CD4-positive, alpha-beta T cell treated with Interleukin-15 for 4 hours (primary cell): ENCODE results near the gene RABEP2.
A peak's percentile ranks its signal among the peaks of the same experiment; 100 is the strongest.
"Not testable (repeated sequence)": the region's sequence is repeated elsewhere in the genome, so short reads cannot be mapped to it uniquely, and the experiment has no call there.

ENCODE experiments used
- DNase-seq: peaks from one replicate; pipeline ENCODE4 v3.0.0-alpha.2; 2020; ENCODE audit warnings: low spot score

The RABEP2 gene

DNA sequence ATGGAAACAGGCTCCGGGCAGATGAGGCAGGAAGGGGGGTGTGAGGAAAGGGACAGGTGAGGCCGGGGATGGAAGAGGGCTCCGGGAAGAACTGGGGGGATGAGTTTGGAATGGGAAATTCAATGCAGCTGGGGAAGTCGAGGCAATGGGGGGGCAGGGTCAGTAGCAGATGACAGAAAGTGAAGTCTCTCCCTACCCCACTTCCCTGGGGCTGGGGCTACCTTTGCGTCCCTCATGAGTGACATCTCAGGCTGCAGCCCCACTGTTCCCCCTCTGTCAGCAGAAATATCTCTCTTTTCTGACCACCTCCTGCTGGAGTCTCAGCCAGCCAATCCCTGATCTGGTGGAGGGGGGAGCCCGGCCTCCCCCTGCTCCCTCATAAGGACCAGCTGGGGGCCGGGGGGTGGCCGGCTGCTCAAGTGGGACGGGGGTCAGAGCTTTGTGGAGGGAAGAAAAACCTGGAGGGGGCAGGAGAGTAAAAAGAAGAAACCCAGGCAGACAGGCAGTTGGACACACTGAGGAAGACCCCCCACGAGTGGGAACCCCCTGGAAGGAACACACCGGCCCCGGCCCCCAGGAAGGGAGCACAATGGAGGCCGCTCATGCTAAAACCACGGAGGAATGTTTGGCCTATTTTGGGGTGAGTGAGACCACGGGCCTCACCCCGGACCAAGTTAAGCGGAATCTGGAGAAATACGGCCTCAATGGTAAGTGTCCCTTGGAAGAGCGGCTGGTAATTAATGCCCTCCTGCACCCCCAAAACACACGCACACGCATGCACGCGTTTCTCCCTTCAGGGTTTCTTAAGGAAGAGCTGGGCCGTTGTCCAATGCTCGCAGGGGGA, 46.7 kb downstream of the RABEP2 start, which contains the start of gene ATP2A1:
Gene ATP2A1, plus strand, starts transcription at position 406 of the 844 bp plus-strand sequence. Its CDS starts 184 bp downstream, at position 590.
- DNase-seq = no peak

DNA sequence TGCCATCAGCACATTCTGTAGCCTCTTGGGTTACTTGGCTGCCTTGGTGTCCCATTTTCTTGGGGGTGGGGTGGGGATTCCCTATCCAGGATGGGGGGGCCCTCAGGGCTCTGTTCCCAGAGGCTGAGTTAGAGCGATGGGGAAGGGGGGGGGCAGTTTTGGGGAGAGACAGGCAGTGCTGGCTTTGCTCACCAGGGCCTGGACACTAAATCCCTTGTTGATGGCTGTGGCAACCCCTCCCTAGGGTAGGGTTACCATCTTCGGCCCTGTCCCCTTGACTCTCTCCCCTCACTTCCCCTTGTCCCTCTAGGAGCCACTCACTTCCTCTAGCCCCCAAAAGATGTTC, 47.4 kb downstream of the RABEP2 start:
- no peak for DNase-seq

DNA sequence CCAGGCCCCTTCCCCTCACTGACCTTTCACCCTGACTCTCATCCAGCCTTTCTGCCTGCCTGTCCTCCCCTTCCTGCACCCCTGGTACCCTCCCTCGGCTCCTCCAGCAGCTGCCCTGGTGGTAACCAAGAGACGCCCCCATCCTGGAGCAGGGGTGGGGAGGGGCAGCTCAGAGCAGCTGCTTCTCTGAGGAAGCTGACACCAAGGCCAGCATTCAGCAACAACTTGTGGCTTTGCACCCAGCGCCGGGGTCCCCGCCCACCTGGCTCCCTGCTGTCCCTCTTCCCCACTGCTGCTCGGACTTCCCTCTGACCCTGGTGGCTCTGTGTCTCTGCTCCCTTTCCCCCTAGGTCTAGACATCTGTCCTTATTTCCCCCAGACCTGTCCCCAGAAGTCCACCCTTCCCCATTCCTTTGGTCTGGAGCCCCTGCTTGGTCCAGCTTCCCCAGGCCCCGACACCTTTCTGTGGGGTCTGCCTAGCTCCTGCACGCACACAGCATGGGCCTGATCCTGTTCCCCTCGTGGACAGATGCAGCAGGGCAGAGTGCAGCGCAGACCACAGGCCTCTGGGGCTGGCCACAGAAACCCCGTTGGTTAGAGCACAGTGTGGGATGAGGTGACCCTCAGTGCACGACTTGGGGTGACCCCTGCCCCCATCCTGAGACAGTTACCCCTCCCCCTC, 47.9 kb downstream of the RABEP2 start:
- no peak for DNase-seq

DNA sequence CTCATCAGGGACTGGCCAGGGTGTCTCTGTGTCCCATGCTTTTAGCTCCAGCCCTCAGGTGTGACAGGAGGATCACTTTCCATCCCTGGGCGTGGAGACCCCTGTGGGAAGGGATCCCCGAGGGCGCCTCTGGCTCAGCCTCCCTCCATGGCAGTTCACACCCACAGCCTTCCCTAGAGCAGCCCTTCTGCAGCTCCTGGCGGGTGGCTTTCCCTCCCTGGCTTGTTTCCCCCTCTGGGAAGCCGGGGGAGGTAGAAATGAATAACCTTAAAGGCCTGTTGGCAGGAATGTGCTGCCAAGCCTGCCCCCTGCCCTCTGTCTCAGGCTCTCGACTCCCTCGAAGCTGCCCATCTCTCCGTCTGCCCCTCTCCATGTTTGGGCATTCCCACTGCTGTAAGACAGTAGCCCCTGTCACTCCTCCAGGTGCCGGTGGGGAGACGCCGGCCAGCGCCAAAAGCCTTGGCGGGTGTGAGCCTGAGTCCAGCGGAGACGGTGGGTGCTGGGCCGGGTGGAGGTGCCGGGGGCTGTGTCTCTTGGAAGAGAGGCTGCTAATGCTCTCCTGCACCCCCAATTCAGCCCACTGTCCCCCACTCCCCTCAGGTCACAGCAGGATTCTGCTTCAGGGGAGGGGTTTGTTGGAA, 48.9 kb downstream of the RABEP2 start:
- DNase-seq = no peak

DNA sequence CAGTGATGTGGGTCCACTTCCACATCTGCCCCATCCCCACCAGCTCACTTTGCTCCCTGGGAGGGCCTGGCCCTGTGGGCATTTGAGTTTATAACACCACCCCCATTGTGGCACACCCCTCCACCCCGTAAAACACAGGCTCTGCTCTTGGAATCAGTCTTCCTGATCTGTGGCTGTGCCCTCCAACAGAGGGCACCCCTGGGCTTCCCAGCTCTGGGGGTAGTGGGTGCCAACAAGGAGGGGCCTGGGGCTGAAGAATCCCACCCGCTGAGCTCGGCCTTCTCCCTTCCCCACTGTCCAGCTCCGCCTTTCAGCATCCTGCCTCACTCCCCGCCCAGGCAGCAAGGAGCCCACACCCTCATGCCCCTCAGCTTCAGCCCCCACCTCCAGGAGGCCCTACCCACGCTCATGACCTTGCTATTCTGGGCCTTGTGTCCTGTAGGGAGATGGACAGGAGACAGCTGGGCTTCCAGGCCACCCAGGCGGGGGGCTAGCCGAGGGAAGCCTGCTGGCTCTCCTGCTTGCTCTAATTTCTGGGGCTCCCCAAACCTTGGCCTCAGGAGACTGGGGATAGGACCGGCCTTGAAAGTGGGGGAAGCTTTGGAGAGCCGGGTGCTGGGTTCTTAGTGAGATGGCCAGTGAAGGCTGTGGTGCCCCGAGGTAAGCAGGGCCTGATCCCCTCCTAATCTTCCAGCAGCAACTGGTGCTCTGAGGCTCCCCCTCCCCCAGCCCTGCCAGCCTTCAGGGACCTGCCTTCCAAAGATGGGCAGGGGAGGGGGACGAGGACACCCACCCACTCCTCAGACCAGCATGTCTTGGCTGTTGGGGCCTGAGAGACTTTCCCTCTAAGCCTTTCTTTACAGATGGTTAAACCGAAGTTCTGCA, 49.7 kb downstream of the RABEP2 start:
- no peak for DNase-seq

DNA sequence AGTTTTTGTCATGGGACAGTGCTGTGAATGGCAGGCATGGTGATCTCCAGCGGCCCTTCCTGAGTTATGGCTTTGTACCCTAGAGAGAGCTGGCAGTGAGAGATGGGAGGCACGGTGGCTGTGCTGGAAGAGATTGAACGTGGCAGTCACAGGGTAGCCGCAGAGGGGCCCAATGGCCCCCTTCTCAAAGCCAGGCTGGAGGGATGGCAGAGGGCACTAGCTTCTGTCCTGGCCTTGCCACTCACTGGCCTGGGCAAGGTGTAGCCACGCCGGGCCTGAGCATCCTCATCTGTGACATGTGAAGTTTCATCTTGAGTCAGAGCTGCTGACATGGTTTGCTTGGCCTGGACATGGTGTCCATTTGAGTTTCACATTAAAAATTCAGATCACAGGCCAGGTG, 50.6 kb downstream of the RABEP2 start:
- no peak for DNase-seq

DNA sequence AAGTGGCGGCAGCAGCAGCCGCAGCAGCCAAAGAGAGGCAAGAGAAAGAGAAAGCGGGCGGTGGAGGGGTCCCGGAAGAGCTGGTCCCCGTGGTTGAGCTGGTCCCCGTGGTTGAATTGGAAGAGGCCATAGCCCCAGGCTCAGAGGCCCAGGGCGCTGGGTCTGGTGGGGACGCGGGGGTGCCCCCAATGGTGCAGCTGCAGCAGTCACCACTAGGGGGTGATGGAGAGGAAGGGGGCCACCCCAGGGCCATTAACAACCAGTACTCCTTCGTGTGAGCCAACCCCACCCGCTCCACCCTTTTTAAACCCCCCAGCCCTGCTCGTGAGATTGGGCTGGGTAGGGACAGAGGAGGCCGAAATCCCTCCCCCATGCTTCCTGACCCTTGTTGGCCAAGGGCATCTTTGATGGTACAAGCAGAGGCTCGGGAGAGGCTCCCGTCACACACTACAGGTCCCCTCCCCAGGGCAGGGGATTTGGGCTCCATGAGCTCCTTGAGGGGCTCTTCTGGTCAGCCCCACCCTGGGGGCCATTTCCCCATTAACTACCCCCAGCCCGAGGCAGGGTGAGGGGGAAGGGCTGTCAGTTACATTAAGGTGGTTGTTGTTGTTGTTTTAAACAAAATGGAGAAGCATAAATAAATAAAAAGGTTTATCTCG, 51.4 kb downstream of the RABEP2 start:
- peak; percentile 57 for DNase-seq

DNA sequence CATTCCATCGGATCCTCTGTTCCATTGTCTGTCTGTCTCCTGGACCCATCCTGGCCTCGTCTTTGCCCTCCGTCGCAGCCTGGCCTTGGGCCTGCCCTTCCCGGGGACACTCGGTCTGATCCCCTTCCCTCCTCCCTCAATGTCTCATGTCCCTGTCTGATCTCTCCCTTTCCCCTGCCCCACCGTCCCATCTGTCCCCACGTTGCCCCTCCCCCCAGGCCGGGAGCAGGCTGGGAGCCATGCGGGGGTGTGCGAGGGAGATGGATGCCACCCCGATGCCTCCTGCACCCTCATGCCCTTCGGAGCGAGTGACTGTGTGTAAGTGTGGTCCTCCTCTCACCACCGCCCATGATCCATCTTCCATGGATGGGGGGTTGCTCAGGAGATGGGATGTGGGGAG, 52.1 kb downstream of the RABEP2 start:
- DNase-seq = no peak

DNA sequence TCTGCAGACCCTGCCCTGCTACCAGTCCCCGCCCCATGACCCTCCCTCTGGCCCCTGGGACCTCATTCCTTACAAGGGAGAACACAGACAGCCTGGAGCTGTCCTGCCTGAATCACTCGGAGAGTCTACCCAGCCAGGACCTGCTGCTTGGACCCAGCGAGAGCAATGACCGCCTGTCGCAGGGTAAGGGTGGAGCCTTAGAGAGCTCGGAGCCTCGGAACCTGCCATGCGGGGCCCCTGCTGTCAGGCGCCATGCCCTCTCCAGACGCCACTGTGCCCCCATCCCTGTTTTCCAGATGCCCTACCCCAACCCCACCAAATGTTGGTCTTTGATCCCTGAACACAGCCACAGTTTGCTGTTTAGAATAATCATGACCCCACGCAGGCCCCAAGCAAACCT, 55.8 kb downstream of the RABEP2 start:
- DNase-seq = no peak

DNA sequence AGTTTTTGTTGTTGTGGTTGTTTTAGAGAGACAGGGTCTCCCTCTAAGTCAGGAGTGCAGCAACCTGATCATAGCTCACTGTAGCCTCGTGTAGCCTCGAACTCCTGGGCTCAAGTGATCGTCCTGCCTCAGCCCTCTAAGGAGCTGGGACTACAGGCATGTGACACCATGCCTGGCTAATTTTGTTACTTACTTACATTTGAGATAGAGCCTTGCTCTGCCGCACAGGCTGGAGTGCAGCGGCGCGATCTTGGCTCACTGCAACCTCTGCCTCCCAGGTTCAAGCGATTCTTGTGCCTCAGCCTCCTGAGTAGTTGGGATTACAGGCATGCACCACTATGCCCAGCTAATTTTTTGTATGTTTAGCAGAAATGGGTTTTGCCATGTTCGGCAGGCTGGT, 57.4 kb downstream of the RABEP2 start:
- not testable (repeated sequence) for DNase-seq

DNA sequence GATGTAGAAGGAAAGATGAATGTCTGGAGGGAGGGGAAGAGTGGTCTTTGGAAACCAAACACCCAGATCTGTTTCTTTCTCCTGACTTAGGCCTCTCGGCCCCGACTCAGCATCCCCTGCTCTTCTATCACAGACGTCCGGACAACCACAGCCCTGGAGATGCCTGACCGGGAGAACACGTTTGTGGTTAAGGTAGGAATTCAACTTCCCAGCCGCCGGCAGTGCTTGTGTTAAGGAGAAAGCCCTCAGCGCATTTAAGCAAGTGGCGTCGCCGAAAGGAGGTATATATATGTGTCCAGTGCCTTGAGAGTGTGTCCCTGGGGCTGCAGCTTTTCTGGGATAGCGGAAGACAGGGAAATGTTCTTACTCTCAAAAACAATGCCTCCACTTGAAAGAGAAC, 57.8 kb downstream of the RABEP2 start:
- DNase-seq = no peak

DNA sequence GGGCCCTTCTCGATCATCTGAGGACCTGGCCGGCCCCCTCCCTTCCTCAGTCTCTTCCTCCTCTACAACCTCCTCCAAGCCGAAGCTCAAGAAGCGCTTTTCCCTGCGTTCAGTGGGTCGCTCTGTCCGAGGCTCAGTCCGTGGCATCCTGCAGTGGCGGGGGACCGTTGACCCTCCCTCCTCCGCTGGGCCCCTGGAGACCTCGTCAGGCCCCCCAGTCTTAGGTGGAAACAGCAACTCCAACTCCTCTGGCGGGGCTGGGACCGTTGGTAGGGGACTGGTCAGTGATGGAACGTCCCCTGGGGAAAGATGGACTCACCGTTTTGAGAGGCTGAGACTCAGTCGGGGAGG, 58.6 kb downstream of the RABEP2 start:
- no peak for DNase-seq

DNA sequence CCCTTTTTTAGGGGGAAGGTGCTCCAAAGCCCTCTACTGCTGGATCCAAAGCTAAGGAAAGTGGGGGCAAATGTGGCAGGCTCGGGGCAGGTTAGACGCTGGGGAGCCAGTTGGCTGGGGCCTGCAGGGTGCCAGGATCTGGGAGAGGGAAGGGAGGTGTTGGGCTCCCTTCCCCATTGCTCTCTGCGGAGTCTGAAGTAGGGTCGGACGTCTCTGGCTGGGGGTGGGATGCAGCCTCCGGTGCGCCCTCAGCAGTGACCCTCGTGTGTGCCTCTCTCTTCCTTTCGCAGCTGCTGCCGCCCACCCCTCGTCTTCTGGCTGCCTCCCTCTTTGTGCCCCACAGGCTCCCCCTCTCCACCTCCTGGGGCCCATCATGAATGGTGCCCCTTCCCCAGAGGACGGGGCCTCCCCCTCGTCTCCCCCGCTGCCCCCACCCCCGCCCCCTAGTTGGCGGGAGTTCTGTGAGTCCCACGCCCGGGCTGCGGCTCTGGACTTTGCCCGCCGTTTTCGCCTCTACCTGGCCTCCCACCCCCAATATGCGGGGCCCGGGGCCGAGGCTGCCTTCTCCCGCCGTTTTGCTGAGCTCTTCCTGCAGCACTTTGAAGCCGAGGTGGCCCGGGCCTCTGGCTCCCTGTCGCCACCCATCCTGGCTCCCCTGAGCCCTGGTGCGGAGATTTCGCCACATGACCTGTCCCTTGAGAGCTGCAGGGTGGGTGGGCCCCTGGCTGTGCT, 59.1 kb downstream of the RABEP2 start:
- no peak for DNase-seq

DNA sequence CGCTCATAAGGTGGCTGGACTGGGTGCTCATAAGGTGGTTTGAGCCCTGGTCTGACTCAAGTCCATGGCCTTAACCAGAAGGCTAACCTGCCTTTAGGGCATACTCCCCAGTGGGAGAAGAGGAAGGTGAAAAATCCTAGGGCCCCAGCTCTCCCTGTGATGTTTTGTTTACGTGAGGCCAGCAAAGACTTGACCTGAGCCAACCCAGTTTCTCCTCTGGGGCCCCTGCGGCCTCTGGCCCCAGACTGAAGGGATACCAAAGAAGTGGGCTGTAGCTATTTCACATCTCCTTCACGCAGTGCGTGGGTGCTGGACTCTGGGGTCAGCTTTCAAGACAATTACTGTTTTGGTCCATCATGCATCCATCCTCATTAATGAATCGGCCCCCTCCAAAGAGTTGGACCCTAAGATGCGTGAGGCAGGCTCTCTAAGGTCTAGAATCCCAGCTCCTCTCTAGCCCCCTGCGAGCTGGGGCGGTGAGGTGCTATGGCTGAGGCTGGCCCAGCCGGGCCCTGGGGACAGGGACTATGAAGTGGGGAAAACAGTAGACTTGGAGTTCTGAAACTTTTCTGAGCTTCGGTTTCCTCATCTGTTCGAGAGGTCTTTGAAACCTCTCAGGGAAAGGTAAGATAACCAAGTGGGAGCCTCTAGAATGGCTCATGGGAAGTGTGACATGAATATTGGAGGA, 59.9 kb downstream of the RABEP2 start:
- no peak for DNase-seq

DNA sequence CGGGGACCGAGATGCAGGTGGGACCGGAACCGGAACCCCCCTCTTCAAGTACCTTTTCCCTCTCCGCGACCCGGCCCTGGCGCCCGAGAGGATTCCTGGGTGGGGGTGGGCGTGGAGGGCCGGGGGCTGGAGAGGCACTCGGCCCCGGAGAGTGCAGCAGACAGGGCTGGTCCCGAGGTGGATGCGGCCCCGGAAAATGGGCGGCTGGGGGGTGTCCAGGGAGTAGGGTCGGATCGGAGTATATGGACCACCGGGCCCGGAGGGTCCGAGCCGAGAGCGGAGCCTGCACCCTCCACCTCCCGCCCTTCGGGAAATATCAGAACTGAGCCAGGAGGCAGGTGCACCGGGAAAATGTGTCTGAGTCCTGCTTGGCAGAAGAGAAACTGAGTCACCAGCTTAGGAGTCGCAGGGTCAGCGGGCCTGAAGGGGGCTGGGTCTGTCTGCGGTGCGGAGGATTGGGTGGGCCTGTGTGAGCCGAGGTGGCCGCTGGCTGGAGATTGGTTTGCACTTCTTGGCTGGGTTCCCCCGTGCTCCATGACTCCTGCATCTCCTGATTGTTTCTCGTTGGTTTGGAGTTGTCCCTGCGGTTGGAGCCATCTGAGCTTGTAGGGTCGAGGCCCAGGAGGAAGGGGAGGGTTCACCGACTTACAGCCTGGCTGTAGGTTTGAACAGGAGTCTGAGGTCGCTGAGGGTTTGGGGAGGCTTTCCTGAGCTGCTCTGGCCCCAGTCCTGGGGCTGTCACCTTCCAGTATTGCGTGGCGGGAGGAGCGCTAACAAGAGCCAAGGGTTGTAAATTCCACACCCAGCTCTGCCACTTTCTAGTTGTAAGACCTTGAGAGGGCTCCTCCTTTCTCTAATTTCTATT, 60.9 kb downstream of the RABEP2 start:
- DNase-seq = no peak

DNA sequence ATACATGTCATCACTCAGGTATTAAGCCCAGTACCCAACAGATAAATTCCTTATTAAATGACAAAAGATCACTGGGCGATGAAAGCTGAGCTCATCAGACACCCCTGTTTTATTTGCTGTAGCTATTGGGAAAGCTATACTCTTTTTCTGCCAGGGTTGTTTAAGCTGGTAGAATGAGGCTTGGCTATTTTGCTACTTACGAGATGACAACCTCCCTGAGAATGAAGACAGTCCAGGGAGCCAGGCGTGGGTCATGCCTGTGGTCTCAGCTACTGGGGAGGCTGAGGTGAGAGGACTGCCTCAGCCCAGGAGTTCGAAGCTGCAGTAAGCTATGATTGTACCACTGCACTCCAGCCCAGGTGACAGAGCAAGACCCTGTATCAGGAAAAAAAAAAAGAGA, 65.7 kb downstream of the RABEP2 start:
- DNase-seq = no peak

DNA sequence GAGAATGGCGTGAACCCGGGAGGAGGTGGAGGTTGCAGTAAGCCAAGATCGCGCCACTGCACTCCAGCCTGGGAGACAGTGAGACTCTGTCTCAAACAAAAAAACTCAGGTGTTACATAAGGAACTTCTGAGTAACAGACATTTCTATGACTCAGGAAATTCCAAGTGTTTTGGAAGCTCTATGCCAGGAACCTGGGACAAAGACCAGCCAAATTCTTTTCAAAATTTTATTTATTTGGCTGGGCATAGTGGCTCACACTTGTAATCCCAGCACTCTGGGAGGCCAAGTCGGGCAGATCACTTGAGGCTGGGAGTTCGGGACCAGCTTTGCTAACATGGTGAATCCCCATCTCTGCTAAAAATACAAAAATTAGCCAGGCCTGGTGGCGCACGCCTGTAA, 66.6 kb downstream of the RABEP2 start:
- no peak for DNase-seq
